HG02884 (cell line): ENCODE results near the gene SIX4.

Experiments used
- ATAC-seq: cut with Tn5 transposase; IDR thresholded peaks from one replicate; pipeline ENCODE4 v1.9.1; 2021; ENCODE audit warnings: mild to moderate bottlenecking, moderate library complexity; ENCODE audit not compliant: unreplicated experiment

Gene SIX4

DNA sequence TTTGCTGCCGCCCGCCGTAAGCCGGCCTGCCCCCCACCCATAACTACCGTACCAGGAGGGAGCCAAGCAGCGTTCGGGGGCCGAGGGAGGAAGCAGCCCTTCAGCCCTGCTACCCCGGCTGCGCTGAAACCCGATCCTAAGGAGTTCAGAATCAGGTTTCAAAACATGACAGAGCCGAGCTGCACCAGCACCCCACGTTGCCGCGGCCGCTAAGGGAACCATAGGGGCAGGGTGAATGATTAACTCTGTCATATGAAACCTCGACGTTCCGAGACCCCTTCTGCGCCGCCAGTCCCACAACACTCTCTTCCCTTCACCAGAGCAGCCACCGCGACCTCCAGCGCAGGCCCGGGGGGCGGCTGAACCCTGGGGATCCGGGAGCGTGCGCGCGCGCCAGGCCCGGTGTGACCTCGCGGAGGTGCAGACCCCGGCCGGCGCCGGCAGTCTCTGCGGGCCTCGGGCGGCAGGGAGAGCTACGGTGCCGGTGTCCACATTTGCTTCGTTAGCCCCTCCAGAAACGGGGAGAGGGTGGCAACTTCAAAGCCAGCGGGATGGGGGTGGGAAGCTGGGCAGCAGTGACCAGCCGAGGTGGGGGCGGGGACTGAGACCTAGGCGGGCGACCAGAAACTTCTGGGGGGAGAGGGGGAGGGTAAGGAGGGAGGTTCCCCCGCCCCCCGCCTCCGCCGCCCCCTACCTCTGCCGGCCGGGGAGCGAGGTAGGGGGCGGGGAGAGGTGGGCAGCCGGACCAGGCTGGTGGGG is 1.6 kb downstream of the SIX4 start:
- ATAC-seq: no peak

DNA sequence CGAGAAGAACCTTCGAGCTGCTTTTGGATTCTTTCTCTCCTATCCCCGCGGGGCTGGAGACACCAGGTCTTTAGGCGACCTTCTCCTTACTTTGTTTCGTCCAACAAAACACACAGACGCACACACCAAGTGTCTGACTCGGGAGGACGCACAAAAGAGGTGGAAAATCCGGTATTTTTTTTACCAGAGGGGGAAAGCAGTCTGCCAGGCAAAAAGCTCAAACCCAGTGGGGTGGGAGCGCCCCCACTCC is 2.1 kb downstream of the SIX4 start:
- ATAC-seq: no peak

DNA sequence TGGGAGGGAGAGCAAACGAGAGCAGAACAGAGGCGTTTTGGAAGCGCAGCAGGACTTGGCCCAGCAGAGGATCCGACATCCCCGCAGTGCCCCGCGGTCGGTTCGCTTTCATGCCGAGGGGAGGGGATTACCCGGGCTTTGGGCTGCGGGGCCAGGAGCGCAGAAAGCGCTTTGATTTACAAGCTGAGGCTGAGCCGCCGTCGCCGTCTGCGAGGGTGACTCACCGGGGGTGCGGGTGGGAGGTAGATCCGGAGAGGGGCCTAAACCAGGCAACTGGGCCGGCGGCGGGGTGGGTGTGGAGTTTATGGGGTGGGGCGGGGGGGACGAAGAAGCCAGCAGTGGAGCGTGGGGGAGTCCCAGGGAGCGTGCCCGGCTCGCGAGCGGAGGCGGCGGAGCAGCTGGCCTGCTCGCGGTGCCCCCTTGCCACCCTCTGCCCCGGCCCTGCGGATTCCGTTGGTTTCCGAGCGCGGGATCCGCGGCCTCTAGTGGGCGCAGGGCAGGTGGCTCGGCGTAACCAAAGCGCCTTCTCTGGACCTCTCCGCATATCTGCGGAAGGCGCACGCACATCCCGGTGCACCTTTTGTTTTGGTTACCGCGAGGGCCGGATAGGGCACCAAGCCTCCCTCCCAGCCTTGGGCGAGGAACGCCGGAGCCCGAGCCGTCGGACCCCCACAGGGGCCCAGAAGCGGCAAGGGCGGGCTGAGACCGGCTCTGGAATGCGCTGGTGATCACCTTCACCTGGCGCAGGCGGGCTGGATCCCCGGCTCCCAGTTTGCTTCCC is 2.6 kb downstream of the SIX4 start:
- no peak for ATAC-seq

DNA sequence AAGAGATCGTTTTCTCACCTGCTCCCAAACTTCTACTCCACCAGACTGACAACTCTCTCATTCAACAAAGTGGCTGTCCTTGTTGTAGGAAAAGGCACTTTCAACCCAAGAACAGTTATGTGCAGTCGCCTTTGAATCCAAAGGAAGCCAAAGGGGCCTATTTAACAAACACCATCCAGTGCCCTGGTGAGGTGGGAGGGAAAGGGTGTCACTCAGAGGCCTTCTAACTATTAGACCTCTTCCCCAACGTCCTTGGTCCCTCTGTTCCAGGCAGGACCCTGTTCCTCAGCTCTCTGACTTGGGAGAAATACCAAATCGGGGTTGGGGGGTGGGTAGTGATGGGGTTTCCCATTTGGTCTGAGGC is 3.2 kb downstream of the SIX4 start:
- ATAC-seq: no peak

DNA sequence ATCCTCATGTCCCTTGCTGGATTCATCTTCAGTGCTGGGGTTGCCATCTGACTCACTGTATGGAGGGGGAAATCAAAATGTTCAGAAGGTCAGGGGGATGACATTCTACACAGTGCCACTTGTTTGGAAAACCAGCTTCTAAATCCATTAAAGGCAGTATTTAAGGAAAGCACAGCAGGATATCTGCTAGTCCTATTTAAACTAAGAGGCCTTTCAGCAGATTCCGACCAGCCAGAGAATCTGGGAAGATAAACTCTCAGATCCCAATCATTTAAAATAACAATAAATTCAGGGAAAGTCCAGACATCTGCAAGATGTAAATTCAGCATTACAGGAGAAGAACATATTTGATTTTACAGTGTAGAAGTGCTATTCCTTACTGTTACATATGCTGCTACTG is 3.8 kb downstream of the SIX4 start:
- ATAC-seq: no peak

DNA sequence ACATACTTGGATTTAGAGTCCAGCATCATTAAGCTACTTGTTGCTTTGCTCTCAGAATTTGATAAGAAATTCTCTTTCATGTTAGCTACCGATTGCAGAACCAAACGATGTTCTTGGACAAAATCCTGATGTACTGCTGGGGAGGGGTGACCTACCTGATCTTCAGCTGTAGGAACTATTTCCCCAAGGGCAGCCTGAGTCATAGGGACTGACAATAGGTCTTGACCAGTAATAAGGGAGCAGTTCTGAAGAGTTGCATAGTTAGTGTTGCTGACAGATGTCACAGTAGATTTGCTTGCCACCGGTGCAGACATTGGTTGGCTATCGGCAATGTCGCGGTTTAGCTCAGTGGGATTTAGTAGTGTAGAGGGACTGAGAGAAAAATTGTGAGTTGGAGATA is 10.6 kb downstream of the SIX4 start:
- ATAC-seq: no peak

DNA sequence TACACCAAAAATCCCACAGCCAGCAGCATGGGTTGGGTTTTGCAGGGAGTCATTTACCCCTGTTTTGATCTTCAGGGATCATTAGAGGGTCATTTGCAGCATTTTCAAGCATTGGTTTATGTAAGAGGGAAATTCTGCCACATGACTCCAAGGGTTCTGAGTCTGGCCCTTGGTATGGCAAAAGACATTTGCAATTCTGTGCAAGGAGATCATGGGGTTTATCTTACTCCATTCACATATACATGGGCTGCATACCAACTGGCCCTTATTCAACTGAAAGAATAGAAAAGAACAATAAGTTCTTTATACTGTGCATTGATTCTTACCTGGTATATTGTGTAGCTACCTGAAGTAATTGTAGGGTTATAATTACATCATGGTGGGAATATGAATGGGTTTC is 13.7 kb downstream of the SIX4 start:
- no peak for ATAC-seq

DNA sequence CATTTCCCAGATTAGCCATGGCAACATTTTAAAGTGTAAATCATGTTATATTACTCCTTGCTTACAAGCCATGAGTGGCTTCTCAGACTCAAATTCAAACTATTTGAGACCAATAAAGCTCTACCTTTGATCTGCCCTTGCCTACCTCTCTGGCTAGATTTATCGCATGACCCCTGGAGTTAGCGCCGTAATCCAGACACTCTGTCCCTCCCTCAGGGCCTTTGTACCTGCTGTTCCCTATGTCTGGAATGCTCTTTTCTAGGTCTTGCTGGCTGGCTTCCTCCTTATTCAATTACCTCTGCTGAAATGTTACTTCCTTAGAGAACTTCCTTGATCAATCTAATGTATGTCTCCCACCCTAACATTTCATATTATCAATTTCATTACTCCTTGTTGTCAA is 16.3 kb downstream of the SIX4 start:
- no peak for ATAC-seq

DNA sequence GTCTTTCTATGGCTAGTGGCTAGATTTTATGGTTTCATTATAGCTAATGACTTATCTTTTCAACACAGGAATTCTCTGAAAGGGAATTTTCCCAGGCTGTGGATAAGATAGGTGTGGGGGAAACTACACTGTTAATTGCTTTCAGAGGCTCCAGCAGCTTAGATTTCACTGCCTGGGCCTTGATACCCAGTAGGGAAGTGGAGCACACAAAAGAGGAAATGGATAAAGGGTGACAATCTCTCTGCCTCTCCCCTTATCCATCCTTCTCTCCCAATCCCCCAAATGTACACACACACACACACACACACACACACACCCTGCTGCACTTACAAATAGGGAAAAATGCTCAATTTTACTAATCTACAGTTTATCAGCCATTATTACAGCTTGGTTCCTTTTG is 19.1 kb downstream of the SIX4 start:
- no peak for ATAC-seq

DNA sequence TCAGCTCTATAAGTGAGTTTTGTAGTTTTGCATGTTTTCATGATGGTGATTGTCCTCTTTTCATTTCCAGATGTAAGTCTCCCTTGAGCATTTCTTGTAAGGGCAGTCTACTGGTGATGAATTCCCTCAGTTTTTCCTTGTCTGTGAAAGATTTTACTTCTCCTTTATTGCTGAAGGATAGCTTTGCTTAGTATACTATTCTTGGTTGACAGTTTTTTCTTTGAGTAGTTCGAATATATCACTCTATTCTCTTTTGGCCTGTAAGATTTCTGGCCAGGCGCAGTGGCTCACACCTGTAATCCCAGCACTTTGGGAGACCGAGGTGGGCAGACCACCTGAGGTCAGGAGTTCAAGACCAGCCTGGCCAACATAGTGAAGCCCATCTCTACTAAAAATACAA is 23.6 kb downstream of the SIX4 start:
- no peak for ATAC-seq

DNA sequence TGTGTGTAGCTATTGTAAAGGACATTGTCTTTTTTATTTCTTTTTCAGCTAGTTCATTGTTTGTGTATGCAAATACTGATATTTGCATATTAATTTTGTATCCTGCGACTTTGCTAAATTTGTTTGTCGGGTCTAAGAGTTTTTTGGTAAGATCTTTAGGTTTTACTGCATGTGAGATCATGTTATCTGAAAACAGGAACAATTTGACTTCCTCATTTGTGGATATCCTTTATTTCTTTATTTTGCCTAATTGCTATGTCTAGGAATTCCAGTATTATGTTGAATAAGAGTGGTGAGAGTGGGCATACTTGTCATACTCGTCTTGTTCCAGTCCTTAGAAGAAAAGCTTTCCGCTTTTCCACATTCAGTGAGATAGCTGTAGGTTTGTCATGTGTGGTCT is 28.8 kb downstream of the SIX4 start:
- no peak for ATAC-seq

DNA sequence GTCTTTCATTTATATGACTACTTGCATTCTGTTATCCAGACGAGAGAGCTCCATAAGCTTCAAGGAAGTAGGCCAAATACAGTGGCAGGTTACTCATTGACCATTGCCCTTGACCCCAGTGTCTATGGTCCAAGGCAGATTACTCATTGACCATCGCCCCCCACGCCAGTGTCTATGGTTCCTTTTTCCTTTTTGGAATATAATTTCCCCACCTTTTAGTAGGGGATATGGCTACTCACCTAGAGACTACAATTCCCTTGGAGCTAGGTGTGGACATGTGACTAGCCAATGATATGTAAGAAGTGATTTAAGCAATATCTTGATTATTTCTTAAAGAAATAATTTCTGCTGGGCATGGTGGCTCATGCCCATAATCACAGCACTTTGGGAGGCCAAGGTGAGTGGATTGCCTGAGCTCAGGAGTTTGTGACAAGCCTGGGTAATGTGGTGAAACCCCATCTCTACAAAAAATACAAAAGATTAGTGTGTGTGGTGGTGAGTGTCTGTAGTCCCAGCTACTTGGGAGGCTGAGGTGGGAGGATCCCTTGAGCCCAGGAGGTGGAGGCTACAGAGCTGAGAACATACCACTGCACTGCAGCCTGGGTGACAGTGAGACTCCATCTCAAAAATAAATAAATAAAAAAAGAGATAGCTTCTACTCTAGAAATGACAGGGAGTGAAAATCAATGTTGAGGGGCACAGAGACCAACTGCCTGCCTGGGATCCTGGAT is 32.6 kb downstream of the SIX4 start:
- ATAC-seq: no peak

DNA sequence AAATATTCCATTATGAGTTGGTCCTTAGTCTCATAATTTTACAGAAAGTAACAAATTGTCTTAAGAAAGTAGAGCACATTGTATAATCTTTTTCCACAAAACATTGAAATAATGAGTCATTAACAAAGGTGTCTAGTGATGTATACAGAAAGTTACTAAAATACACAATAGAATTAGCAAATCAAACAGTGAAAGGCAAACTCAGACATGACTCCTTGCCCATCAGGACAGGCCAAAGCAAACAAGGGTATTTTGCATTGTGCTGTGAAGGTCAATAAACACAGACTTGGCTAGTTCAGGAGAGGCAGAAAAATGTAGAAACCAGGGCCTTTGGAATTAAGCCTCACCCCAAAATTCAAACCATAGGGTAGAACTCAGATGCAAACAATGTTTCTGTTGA is 37.3 kb downstream of the SIX4 start:
- ATAC-seq: no peak

DNA sequence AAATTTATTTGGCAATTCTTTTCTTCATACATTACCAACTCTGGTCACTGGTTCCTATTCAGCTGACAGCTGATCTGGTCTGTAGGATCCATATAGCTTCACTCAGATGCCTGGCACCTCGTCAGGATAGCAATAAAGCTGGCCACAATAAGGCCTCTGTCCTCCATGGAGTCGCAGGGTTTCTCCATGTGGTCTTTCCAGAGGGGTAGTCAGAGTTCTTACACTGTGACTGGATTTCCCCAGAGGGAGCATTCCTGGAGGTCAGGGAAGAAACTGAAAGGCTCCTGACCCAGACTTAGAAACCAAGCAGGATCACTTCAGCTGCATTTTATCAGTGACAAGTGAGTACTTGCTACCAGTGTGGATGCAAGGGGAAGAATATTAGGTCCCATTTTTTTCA is 39.9 kb downstream of the SIX4 start:
- no peak for ATAC-seq

DNA sequence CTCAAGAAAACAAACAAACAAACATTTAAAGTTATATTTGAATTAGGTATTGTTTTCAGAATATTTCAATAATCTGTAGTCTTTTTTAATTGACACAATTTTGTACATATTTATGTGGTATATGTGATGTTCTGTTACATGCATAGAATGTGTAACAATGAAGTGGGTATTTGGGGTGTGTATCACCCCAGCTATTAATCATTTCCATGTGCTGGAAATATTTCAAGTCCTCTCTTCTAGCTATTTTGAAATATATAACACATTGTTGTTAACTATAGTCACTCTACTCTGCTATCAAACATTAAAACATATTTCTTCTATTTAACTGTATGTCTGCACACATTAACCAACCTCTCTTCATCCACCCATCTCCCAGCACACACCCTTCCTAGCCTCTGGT is 42.9 kb downstream of the SIX4 start:
- ATAC-seq: no peak

DNA sequence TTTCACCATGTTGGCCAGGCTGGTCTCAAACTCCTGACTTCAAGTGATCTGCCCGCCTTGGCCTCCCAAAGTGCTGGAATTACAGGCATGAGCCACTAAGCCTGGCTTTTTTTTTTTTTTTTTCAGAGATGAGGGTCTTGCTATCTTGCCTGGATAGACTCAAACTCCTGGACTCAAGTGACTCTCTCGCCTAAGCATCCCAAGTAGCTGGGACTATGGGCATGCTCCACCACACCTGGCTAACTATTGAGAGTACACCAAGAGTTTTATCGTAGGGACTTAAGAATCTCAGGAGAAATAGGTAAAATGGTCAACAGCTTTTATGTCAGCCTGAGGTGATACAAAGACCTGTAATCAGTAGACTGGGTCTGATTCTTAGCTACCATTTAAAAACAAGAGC is 43.6 kb downstream of the SIX4 start:
- no peak for ATAC-seq

DNA sequence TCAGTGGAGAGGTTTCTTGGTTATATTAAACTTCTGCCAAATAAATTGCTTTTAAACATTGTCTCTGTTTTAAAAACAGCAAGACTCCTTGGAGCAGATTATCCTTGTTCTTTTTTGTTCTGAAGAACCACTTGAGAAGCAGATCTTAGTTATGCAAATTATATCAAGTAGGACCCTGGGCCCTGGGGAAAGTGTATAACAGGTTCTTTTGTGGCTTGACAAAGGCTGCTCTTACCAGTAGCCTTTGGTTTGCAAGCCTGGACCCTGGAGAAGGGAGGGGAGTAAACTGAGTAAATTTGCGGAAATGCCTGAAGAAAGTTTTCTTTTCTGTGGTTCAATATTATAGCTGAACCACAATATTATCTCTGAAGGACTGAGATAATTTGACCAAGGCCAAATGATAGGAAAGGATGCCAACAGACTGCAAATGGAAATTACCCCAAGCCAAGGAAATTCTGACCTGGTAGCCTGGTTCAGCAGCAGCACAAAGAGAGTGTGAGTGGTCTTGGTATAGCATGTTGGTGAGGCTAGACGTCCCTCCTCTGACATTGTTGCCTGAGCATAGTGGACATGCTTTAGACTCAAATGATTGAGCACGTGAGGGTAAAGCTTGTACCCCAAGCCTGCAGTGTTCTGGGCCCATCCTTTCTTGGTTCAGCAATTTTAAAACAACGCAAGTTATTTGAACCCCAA is 44.4 kb downstream of the SIX4 start:
- no peak for ATAC-seq

DNA sequence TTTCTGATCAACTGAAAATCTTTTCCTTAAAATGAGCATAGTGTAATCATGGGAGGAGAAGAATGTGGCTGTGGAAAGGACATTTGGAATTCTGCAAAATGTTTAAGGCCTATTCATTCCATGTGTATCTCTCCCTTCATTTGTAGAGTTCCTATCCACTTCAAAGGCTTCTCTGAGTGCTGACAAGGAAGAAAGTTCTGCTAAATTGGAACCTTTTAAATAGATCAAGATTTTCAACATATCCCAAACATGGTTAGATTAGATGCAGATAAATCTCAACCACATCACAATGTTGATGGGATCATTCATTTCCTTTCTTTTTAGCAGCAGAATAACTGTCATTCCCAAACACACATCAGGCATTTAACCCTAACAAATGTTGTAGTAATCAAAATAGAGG is 46.5 kb downstream of the SIX4 start:
- ATAC-seq: no peak

DNA sequence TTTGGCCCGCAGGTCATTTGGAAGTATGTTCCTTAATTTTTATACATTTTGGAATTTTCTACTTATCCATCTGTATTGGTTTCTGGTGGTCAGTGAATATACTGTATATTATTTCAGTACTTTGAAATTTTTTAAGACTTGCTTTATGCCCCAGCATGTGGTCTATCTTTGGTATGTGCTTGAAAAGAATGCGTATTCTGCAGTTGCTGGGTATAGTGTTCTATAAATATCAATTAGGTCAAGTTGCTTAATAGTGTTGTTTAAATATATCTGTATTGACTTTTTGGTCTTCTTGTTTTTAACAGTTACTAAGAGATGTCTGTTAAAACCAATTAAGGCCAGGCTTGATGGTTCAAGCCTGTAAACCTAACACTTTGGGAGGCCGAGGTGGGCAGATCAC is 53.2 kb downstream of the SIX4 start:
- no peak for ATAC-seq

DNA sequence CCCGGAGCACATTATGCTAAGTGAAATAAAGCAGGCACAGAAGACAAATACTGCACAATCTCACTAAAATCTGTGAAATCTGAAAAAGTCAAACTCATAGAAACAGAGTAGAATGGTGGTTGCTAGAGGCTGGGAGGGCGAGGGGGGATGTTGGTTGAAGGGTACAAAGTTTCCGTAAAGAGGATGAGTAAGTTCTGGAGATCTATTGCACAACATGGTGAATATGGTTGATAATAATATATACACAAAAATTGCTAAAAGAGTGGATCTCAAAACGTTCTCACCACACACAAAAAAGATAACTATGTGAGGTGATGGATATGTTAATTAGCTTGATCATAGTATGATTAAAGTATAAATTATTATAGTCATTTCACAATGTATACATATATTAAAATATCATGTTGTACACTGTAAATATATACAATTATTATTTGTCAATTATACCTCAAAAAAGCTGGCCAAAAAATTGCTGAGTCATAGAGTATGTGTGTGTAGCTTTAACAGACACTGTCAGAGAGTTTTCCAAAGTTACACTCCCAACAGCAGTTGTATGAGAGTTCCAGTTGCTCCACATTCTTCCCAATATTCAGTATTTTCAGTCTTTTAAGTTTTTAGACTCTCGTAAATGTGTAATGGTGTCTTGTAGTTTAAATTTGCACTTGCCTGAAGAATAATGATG is 55.6 kb downstream of the SIX4 start:
- ATAC-seq: no peak

DNA sequence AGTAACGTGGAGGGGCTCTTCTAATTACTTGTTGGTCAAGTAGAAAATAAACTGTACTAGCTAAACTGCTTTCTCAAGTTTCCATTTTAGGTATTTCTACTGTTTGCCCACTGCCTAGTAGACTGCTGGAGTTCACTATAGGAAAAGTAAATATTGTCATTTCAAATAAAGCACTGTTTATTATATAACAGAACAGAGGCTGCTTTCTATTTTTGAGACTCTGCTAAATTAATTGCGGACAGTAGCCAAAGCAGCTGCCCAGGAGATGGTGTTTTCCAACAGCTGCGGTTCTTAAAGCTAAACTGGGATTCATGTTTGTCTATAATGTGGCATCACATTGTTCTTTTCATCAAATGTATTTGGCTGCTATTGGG is 59.0 kb downstream of the SIX4 start:
- ATAC-seq: no peak
